Activated naive CD4-positive, alpha-beta T cell (primary cell): ENCODE data around the gene FHL1.
"Not testable (repeated sequence)": the region's sequence is repeated elsewhere in the genome, so short reads cannot be mapped to it uniquely, and the experiment has no call there.

Experiments used
- DNase-seq, 4 experiments: peaks; one replicate each; lab custom pipeline; 2025; lab: John Stamatoyannopoulos, UW

The FHL1 gene

GRCh38 chrX:136147315-136147901 is at the start of gene FHL1:
FHL1 (plus strand) TSS chrX:136147533.
- peak in 1 of 4 experiments; percentile 37 for DNase-seq

DNA sequence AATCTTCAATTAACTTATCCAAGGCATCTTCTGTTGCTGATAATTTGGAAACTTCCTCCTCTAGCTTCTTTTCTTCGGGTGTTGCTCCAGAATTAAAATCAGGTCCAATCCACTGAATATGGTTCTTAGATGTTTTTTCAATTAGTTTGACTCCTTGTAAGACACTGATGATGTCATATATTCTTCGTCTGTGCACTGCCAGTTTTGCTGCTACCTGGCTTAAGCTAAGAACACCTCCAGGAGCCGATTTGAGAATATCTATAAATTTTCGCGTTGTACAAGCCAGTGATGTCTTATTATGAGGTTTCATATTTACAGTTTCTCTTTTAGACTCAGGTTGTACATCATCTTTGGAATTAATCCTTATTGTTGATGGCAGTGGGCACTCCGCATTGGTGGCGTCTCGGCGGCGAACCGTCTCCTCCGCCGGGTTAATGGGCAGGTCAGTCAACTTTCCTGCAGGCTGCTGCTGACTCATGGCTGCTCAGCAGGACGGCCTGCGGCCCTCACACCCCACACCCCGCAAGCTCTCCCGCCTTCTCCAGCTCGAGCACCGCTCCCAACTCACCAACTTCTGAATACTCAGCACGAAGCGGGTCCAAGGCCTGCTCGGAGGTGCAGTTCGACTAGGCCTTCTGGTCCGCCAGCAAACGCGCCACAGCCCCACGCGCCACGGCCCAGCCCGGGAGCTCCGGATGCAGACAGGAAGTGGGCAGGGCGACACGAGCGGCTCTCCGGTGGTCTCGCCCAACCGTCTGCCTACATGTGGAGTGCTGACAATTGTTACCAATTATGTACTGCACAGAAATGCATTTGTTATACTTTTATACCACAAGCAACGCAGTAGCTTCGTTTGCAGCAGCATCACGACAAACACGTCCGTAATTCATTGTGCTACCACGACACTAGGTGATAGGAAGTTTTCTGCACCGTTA is 49.2 kb upstream of the FHL1 start:
- DNase-seq = no peak

DNA sequence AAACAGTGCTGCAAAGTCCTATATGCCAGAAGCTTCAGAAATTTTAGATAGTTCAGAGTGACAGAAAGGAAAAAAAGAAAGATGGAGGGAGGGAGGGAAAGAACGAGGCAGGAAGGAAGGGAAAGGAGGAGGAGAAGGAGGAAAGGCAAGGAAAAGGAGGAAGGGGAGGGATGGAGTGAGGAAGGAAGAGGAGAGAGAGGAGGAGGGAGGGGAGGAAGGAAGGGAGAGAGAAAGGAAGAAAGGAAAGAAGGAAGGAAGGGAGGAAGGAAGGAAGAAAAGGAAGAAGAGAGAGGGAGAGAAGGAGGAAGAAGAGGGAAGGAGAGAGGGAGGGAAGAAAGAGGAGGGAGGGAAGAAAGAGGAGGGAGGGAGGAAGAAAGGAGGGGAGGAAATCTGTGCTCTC is 42.4 kb upstream of the FHL1 start:
- DNase-seq = no peak

DNA sequence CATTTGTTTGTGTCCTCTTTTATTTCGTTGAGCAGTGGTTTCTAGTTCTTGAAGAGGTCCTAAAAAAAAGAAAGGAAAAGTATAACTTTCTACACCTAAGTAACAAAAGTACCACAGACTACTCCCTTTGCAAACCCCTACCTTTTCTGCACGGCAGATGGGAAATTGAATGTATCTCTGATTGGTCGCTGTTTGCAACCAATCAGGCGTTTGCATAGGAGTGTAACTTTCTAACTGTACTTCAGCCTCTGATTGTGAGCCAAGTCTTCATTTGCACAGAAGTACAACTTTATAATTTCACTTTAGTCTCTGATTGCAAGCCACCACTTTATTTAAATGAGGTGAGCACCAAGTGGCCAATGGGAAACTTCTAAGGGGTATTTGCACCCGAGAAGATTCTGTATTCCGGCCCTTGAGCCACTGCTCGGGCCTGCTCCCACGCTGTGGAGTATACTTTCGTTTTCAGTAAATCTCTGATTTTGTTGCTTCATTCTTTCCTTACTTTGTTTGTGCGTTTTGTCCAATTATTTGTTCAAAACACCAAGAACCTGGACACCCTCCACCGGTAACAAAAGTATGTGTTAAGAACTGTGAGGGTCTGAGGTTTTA is 40.3 kb upstream of the FHL1 start:
- DNase-seq = no peak

DNA sequence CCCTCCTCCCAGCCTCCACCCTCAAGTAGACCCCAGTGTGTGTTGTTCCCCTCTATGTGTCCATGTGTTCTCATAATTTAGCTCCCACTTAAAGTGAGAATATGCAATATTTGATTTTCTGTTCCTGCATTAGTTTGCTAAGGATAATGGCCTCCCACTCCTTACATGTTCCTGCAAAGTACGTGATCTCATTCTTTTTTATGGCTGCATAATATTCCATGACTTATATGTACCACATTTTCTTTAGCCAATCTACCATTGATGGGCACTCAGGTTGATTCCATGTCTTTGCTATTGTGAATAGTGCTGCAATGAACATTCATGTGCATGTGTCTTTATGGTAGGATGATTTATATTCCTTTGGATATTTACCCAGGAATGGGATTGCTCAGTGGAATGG is 38.4 kb upstream of the FHL1 start:
- DNase-seq = not testable (repeated sequence)

DNA sequence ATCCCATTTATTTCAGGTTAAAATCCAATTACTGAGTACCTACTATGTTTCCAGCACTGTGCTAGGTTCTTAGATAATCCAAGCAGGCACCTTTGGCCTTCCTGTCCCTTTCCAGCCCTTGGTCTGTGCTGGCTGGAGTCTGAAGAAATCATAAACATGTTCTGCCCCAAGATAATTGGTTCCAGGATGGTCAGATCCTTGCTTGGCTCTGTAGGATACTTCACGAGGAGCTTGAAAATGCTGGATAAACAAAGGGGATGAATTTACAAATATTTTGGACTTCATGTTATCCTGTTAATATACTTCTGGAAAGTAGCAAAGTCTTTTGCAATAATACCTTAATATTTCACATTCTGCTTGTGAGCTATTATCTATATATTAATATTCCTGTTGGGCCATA is 35.0 kb upstream of the FHL1 start:
- no peak for DNase-seq

GRCh38 chrX:136112778-136113177 is 34.6 kb upstream of the FHL1 start:
- no peak for DNase-seq

- no peak for DNase-seq
Measured at GRCh38 chrX:136115126-136115903, 32.0 kb upstream of the FHL1 start.

DNA sequence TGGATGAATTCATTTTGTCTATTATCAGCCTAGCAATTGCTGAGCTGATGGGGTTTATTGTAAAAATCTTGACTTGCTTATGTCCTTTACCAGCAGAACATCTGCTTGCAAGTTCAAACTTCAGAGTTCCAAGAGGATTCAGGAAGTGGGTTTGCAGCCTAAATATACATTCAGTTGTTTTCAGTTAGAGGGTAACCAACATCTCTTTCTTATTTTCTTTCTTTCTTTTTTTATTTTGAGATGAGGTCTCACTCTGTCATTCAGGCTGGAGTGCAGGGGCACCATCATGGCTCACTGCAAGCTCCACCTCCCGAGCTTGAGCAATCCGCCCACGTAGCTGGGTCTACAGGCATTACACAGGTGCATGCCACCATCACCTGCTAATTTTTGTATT is 31.4 kb upstream of the FHL1 start:
- no peak for DNase-seq

GRCh38 chrX:136121788-136122187 is 25.5 kb upstream of the FHL1 start:
- DNase-seq = no peak

DNA sequence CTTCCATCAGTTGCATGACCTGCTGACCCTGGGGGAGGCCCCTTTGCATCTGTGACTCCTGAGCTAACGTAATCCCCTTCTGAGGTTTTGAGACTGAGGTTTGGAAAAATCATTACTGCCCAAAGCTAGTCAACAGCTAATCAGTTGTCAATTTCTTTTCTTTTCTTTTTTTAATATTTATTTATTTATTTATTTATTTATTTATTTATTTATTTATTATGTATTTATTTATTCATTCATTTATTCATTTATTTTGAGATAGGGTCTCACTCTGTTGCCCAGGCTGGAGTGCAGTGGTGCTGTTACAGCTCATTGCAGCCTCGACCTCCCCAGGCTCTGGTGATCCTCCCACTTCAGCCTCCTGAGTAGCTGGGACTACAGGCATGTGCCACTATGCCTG is 25.1 kb upstream of the FHL1 start:
- no peak for DNase-seq

GRCh38 chrX:136125106-136125505 is 22.2 kb upstream of the FHL1 start:
- DNase-seq = no peak

DNA sequence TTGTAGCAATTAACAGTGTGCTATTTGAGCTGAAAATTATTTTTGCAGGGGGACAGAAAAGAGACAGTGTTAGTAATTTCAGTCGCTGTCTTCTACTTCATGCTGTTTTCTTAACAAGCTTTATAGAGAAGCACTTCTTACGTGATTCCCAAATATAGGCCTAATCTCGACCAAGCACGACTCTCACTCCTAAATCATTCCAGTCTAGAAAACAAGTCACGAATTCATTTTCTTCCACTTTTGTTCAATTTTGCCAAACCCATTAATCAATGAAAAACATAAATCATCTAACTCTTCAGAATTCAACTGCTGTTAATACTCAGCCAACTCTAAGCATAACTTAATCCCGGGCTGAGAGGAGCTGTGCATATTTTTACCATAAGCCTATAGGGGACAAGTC is 21.0 kb upstream of the FHL1 start:
- no peak for DNase-seq

GRCh38 chrX:136126872-136127406 is 20.4 kb upstream of the FHL1 start:
- DNase-seq = no peak

DNA sequence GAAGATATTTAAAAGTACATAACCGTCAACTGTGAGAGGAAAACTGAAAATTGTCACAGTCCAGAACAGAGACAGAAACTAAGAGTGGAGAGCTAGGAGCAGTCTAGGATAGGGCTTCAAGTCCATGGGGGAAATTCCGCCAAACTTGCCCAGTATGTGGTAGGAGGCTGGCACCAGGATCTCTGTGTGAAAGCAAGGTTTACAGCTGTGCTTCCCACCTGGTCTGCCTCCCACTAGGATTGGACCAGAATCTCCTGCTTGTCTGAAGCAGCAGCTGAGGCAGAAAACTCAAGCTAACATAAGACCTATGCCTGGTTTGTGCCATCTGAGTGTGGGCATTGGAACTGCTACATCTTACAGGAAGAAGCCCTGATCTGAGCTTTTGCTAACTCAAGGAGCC is 18.6 kb upstream of the FHL1 start:
- no peak for DNase-seq

- no peak for DNase-seq
Measured at GRCh38 chrX:136130931-136131833, 16.2 kb upstream of the FHL1 start.

GRCh38 chrX:136138939-136139338 is 8.4 kb upstream of the FHL1 start:
- DNase-seq = no peak

- DNase-seq = no peak
Measured at GRCh38 chrX:136141569-136141968, 5.8 kb upstream of the FHL1 start.

DNA sequence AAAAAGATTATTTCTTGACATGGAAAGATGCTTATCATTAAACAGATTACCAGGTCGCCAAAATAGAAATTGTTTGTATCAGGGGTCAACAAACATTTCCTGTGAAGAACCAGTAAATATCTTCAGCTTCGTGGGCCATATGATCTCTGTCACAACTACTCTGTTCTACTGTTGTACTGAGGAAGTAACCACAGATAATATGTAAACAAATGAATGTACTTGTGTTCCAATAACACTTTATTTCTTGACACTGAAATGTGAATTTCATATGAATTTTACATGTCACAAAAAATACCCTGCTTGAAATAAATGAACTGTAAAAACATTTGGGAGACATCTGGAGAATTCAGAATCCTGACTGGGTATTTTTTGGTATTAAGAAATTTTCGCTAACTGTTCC is 4.7 kb upstream of the FHL1 start:
- no peak for DNase-seq

DNA sequence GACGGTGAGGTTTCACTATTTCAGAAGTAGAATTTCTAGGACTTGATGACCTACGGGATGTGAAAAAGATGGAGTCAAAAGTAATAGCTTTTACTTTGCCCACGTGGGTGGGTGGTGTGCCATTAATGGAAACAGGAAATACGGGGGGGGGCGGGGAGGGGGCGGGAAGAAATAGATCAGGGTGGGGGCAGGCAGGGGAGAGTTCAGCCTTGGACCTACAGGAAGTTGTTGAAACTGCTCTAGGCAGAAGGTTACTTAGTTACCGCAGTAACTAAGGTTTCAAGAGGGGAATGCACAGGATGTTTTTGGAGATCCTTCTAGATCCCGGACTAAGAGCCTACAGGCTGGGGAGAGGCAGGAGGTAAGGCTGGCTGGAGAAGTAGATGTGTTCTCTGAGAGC is 3.6 kb upstream of the FHL1 start:
- DNase-seq = no peak
